ENCODE results near the gene GPANK1.

The GPANK1 gene

DNA sequence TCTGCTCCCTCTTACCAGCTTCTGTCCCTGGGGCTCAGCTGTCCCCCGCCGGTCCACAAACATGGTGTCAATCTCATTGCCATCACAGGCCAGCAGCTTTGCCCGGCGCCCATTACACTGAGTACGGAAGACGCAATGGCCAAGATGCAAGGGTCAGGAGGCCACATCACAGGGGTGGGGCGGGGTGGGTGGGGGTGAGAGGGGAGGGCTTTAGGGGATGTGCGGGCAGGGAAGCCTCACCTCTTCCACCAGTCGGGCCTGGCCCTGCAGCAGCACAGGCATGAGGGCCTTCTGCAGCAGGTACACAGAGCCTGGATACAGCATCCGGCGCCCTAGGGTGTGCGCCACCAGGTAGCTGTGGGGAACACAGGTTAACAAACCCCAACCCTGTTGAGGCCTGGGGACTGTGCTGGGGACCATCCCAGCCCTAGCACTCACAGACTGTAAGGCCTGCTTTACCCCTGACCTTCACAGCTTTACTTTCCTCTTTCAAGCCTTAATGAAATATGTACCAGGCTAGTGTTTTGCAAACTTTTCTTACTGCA is 26.8 kb upstream of the GPANK1 start:
- DNase-seq (ENCODE audit: low spot score): no peak
- no peak for TF ChIP-seq CTCF (conservative IDR thresholded peaks at IDR 0.05; ENCODE audit: low read depth)
- POLR2A ChIA-PET (ENCODE audit: low non-redundant PET): no interaction called here
- CTCF ChIA-PET: interaction anchor here (0.6 to 1.0 kb wide), 3 partner anchors 30 to 273 kb away, joined by 3 to 5 read pairs (median 4); partner anchors contain the start of gene LY6G6C
- H3K27ac ChIP-seq: 0 out of 2 replicates have a peak overlapping the region, but pooled peaks have one; percentile 17

- DNase-seq (ENCODE audit: low spot score): no peak
- peak overlapping the region; percentile 52 for H3K27ac ChIP-seq
- CTCF ChIA-PET: interaction anchor here (0.6 to 1.0 kb wide), 4 partner anchors 31 to 273 kb away, joined by 4 to 5 read pairs (median 4); partner anchors contain the start of gene LY6G6C
- POLR2A ChIA-PET (ENCODE audit: low non-redundant PET): no interaction called here
- TF ChIP-seq CTCF (conservative IDR thresholded peaks at IDR 0.05; ENCODE audit: low read depth): no peak
Observed at GRCh38 chr6:31691078-31691463, 26.3 kb upstream of the GPANK1 start.

DNA sequence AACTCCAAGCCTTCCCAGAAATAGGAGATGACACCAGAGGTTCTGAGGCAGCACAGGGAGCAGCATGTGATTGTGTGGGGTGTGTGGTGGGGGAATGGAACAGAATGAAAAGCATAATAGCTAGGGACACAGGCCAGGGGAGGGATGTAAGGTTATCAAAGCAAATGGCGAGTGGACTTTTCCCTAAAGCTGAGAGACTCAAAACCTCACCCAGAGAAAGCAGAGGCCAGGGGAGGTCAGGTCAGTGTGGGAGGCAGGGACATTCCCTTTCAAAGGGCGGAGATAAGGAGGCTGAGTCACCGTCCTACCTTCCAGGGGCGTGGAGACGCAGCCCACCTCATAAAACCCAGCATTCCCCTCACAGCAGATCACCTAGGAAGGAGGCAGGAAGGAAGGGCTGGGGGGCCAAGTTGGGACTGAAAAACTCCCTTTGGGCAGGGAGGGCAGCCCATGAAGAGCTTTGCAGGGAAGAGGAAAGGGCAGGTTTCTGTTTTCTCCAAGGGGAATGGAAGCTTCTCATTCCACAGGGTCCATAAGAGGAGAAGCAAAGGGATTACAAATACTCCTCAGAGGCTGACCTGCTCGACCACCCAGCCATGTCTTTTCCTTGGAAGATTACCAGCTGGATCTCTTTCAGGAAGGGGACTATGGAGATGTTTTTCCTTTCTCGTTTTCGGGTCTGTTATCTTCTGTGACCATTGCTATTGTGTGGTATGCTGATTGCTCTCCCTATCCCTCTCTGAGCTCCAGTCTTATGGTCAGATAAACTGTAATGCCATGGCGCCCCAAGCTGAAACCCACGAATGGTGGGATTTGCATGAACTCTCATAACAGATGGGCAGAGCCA is 25.7 kb upstream of the GPANK1 start:
- H3K27ac ChIP-seq: peak overlapping the region; percentile 52
- DNase-seq (ENCODE audit: low spot score): no peak
- ChIA-PET POLR2A (ENCODE audit: low non-redundant PET) (no interaction called here), CTCF (interaction anchor here (0.6 to 1.0 kb wide), 5 partner anchors 11 to 192 kb away, joined by 3 to 5 read pairs (median 4); partner anchors contain the start of gene LY6G6C)
- no peak for TF ChIP-seq CTCF (conservative IDR thresholded peaks at IDR 0.05; ENCODE audit: low read depth)

GRCh38 chr6:31689249-31690110 is 24.7 kb upstream of the GPANK1 start:
- ChIA-PET CTCF (interaction anchor here (0.6 kb wide), 1 partner anchor 10 kb away, joined by 3 read pairs; no protein-coding TSS in a partner anchor), POLR2A (ENCODE audit: low non-redundant PET) (no interaction called here)
- peak overlapping the region; percentile 52 for H3K27ac ChIP-seq
- TF ChIP-seq CTCF (conservative IDR thresholded peaks at IDR 0.05; ENCODE audit: low read depth): no peak; the same call in 1 of the 2 replicates
- no peak for DNase-seq (ENCODE audit: low spot score)

- no peak for DNase-seq (ENCODE audit: low spot score)
- no peak for TF ChIP-seq CTCF (conservative IDR thresholded peaks at IDR 0.05; ENCODE audit: low read depth)
- H3K27ac ChIP-seq: peak overlapping the region; percentile 5
- ChIA-PET POLR2A (ENCODE audit: low non-redundant PET) (interaction anchor here (0.6 kb wide), 1 partner anchor 292 kb away, joined by 5 read pairs; no protein-coding TSS in a partner anchor), CTCF (no interaction called here)
Observed at GRCh38 chr6:31687860-31688693, 23.3 kb upstream of the GPANK1 start.

Data from RWPE1 (cell line).